Measurements from ENCODE around the gene TTR.

The TTR gene

DNA sequence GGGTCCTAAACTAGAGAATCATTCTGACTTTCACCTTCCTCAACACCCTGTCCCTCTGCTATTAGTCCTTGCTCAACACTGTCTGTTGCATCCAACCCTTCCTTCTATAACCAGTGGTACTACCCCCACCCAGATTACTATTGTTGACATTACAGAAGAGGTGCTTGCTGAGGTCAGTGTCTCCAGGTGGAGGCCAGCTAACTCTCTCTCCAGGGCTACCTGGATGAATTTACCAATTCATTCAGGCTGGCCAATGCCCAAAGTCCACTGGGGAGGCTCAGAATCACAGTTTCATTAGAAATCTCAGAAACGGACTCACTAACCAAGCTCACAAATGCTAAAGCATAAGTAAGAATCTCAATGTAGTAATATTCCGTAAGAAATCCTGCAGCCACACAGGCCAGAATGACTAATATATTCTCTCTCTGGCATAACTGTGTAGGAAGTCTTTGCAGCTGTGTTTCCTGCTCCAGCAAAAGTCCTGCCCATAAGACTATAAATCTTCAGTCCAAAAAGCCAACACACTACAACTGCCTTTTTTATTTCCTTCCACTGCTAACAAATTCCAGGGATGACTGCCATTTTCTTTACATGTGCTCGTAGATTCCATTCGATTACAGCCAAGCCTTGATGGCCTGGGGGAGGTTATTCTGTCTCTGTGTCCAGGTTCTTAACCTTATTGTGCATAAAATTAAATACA lies 10.0 kb upstream of the TTR start:
- DNase-seq = no peak

DNA sequence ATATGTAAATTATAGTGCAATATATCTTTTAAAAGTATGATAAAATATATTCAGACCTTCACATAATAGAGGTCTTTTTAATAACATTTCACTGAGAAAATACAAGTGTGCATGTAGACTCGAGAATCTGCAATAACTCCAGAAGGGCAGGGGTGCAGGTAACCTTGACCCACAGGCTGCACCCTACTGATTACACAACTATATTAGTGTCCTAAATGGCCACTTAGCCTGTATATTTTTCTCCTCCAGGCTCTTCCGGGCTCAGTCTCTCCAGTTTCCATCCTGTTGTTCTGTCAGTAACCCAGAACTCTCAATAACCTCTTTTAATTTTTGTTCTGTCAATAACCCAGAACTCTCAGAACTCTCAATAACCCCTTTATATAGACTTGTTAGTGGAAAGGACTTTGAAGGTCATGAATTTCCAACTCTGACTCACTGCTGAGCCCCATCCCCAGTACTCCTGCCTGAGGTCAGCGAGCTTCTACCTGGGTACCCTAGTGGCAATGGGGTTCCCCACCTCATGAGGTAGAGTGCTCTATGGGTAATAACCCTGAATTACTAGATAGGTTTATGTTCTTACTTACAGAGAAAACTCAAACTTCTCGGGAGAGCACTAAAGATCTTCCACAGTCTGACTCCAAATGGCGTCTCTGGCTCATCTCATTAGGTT lies 8.4 kb upstream of the TTR start:
- DNase-seq = no peak

- no peak for DNase-seq
Observed at GRCh38 chr18:31585991-31586390, 5.7 kb upstream of the TTR start.

DNA sequence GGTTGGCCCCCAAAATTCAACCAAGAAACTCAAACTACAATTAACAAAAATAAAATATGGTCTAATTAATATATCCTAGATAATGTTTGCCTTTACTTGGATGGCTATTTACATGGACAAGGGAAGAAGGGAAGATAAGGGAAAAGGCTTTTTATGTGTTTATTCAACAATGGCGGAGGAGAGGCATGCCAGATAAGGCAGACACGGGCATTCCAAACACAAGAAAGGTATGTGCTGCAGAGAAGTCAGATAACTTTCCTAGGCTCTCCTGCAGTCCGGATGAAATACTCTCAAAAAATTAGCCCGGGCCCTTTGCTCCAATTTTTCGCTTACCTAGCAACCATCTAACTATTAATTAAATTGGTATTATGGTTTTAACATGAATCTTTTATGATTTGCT lies 5.1 kb upstream of the TTR start:
- no peak for DNase-seq

DNA sequence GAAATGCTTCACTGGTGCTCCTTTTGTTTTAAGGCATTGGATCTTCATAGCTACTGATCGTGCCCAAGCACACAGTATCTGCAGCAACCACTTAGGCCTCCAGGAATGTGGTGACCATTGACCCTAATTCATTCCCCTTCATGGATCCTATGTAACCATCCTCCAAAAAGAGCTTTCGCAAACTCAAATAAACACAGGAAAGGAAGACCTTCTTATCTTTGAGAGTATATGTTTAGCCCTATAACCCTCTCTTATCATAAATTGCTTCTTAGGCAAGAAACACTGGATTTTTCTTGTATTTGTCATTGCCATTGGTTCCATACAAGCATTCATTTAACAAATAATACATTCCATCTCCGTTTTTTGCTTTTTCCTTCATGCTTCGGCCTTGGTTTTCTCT lies 4.1 kb upstream of the TTR start:
- DNase-seq = no peak

DNA sequence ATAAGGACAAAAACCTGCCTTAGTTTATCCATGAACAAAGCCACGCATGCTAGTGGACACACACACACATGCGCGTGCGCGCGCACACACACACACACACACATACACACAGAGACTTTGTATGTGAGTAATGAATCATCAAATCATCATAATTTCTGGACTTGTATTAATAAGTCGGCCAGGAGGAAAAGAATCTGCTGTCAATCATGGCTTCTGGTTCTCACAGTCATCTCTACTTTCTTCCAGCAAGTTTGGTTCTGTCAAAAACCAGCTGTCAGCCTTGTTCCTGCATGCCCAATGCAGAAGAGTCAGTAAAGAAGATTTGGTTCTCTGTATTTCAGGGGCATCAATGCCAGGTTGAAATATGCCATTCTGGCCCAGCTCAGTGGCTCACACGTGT lies 1.1 kb upstream of the TTR start:
- DNase-seq = no peak

DNA sequence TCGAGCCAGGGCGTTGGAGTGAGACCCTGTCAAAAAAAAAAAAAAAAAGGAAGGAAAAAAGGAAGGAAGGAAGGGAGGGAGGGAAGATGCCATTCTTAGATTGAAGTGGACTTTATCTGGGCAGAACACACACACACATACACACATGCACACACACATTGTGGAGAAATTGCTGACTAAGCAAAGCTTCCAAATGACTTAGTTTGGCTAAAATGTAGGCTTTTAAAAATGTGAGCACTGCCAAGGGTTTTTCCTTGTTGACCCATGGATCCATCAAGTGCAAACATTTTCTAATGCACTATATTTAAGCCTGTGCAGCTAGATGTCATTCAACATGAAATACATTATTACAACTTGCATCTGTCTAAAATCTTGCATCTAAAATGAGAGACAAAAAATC lies 564 bp upstream of the TTR start:
- no peak for DNase-seq

GRCh38 chr18:31592506-31593157 lies 955 bp downstream of the TTR start:
- DNase-seq = no peak

GRCh38 chr18:31595121-31595771 lies 3.6 kb downstream of the TTR start:
- DNase-seq = no peak

DNA sequence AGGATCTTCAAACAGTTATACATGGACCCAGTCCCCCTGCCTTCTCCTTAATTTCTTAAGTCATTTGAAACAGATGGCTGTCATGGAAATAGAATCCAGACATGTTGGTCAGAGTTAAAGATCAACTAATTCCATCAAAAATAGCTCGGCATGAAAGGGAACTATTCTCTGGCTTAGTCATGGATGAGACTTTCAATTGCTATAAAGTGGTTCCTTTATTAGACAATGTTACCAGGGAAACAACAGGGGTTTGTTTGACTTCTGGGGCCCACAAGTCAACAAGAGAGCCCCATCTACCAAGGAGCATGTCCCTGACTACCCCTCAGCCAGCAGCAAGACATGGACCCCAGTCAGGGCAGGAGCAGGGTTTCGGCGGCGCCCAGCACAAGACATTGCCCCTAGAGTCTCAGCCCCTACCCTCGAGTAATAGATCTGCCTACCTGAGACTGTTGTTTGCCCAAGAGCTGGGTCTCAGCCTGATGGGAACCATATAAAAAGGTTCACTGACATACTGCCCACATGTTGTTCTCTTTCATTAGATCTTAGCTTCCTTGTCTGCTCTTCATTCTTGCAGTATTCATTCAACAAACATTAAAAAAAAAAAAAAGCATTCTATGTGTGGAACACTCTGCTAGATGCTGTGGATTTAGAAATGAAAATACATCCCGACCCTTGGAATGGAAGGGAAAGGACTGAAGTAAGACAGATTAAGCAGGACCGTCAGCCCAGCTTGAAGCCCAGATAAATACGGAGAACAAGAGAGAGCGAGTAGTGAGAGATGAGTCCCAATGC lies 4.6 kb downstream of the TTR start:
- DNase-seq = no peak

DNA sequence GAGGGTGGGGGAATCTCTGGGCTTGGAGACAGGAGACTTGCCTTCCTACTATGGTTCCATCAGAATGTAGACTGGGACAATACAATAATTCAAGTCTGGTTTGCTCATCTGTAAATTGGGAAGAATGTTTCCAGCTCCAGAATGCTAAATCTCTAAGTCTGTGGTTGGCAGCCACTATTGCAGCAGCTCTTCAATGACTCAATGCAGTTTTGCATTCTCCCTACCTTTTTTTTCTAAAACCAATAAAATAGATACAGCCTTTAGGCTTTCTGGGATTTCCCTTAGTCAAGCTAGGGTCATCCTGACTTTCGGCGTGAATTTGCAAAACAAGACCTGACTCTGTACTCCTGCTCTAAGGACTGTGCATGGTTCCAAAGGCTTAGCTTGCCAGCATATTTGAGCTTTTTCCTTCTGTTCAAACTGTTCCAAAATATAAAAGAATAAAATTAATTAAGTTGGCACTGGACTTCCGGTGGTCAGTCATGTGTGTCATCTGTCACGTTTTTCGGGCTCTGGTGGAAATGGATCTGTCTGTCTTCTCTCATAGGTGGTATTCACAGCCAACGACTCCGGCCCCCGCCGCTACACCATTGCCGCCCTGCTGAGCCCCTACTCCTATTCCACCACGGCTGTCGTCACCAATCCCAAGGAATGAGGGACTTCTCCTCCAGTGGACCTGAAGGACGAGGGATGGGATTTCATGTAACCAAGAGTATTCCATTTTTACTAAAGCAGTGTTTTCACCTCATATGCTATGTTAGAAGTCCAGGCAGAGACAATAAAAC lies 6.5 kb downstream of the TTR start:
- DNase-seq = no peak

DNA sequence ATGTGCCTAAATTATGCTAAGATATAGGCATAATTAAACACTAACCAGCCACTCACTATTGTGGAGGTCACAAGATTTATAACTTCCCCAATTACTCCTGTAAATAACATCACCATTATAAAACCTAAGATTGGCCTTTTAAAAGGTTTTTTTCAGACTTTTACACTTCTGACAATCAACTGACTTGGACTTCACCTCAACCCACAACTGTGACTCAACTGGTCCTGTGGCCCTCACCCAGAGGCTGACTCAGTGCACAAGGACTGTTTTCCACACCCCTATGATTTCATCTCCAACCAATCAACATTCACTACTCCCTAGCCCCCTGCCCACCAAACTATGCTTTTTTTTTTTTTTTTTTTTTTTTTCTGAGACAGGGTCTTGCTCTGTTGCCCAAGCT lies 11.6 kb downstream of the TTR start:
- DNase-seq = peak; percentile 34

- no peak for DNase-seq
Observed at GRCh38 chr18:31606265-31606664, 14.6 kb downstream of the TTR start.

- no peak for DNase-seq
Observed at GRCh38 chr18:31607384-31607783, 15.7 kb downstream of the TTR start.

DNA sequence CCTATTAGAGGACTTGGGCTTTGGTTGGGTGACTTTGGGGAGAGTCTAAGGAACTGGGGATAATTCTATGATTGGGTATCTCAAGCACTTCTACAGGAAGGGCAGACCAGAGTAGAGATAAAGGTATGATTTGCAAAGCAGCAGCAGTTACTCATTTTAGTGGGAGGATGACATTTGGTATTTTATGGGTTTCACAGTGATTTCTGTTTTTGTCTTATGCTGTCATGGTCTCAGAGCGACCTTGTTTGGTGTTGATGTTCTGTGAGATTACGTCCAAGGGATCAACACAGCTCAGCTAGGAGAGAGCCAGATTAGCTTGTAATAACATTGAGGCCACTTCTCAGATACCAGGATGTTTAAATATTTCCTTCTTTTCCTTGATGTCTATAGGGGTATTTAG lies 18.2 kb downstream of the TTR start:
- no peak for DNase-seq

GRCh38 chr18:31610286-31611205 lies 18.9 kb downstream of the TTR start:
- peak; percentile 7 for DNase-seq

GRCh38 chr18:31611511-31611910 lies 19.8 kb downstream of the TTR start:
- no peak for DNase-seq

DNA sequence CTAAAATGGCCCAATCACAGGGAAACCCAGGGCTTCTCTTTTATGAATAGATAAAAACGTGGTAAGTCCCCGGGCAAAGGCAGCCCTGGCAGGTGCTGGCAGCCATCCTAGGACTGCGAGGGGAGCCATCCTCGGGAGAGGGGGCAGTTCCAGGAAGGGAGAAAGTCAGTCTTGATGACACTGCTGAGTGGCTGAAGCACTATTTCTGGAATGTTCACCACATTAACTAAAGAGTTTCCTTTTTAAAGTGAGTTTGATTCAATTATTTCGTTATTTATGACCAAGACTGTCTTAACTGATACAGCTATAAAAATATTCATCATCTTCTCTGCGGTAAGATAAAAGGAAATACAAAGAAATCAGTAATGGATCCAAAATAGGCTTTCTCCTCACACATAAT lies 20.4 kb downstream of the TTR start:
- DNase-seq = no peak

GRCh38 chr18:31614044-31614443 lies 22.4 kb downstream of the TTR start:
- DNase-seq = no peak

DNA sequence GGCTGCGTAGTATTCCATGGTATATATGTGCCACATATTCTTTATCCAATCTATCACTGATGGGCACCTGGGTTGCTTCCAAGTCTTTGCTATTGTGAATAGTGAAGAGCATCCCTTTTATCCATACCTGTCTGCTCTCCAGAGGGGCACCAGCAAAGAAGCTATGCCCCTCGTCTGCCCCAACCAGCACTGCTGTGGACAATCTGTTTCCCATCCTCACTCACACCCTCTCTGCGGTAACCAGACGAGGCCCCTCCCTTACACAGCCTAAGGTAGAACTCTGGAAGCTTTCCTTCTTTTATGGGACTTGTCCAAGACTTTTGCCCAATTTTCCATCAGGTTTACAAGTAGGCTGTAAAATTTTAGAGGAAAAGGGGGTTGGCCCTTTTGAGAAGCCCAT lies 24.9 kb downstream of the TTR start:
- DNase-seq = no peak

Measured in activated CD4-positive, alpha-beta T cell treated with anti-CD3 and anti-CD28 coated beads for 48 hours (primary cell).